Stimulated activated CD4-positive, alpha-beta T cell treated with anti-CD3 and anti-CD28 coated beads, Interleukin-15, amount 100 ng/mL, for 1 hour (primary cell): ENCODE data around the gene GLIS2.
A peak's percentile ranks its signal among the peaks of the same experiment; 100 is the strongest.

Experiments
- DNase-seq, 2 donors: peaks; one replicate each; pipeline ENCODE4 v3.0.0-alpha.2; 2020; ENCODE audit warnings: low read depth in 1 of 2, low spot score in 1 of 2

The GLIS2 gene

GRCh38 chr16:4297480-4297879, 18.4 kb upstream of the GLIS2 start:
- DNase-seq = no peak

GRCh38 chr16:4298761-4299522, 16.9 kb upstream of the GLIS2 start:
- no peak for DNase-seq

GRCh38 chr16:4301177-4301576, 14.7 kb upstream of the GLIS2 start:
- DNase-seq = no peak

- DNase-seq = no peak
Observed at GRCh38 chr16:4301968-4302367, 13.9 kb upstream of the GLIS2 start.

GRCh38 chr16:4303973-4304372, 11.9 kb upstream of the GLIS2 start:
- no peak for DNase-seq

- DNase-seq = no peak
Observed at GRCh38 chr16:4306470-4307214, 9.2 kb upstream of the GLIS2 start.

- peak; percentile 96 to 97 for DNase-seq
Observed at GRCh38 chr16:4307215-4308037, 8.4 kb upstream of the GLIS2 start.

GRCh38 chr16:4309102-4309832, 6.6 kb upstream of the GLIS2 start:
- DNase-seq = no peak

GRCh38 chr16:4309833-4310266, 6.0 kb upstream of the GLIS2 start:
- peak in 1 of 2 donors; percentile 41 for DNase-seq

- no peak for DNase-seq
Observed at GRCh38 chr16:4313563-4314531, 2.0 kb upstream of the GLIS2 start.

GRCh38 chr16:4314532-4315185, 1.2 kb upstream of the GLIS2 start:
- no peak for DNase-seq

- no peak for DNase-seq
Observed at GRCh38 chr16:4316108-4316863, 419 bp downstream of the GLIS2 start.

GRCh38 chr16:4316864-4317531, 1.1 kb downstream of the GLIS2 start:
- DNase-seq = no peak

GRCh38 chr16:4317532-4318450, 1.9 kb downstream of the GLIS2 start:
- no peak for DNase-seq

- no peak for DNase-seq
Observed at GRCh38 chr16:4318451-4318910, 2.6 kb downstream of the GLIS2 start.

- DNase-seq = no peak
Observed at GRCh38 chr16:4318967-4319366, 3.1 kb downstream of the GLIS2 start.
